Stimulated activated CD8-positive, alpha-beta memory T cell treated with anti-CD3 and anti-CD28 coated beads, Interleukin-4, amount 100 ng/mL, for 1 hour (primary cell): ENCODE results near the gene ISCU.
A peak's percentile ranks its signal among the peaks of the same experiment; 100 is the strongest.

Experiments
- DNase-seq, 2 donors: peaks; one replicate each; pipeline ENCODE4 v3.0.0-alpha.2; 2020; ENCODE audit warnings: low read depth in 2 of 2, low spot score in 1 of 2

Gene ISCU

DNA sequence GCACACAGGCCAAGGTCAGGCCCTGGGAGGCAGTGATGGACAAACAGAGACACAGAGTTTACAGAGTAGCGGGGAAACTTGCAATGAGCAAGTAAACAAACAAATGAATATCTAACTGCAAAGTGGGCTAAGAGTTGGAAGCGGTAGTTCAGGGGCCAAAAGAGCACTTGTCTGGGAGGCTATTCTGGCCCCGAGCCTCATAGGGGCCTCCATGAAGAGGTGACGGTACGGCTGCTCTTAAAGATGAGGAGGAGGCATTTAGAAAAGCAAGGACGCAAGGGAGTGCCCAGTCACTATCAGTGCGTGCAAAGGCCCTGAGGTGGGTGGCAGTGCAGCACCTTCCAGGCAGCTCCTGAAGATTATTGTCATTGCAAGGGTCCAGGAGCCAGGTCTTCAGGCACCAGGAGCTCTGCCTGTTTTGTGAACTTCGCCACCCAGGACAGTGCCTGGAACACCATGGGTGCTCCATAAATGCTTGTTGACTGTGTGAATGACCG, 39.9 kb downstream of the ISCU start:
- no peak for DNase-seq

DNA sequence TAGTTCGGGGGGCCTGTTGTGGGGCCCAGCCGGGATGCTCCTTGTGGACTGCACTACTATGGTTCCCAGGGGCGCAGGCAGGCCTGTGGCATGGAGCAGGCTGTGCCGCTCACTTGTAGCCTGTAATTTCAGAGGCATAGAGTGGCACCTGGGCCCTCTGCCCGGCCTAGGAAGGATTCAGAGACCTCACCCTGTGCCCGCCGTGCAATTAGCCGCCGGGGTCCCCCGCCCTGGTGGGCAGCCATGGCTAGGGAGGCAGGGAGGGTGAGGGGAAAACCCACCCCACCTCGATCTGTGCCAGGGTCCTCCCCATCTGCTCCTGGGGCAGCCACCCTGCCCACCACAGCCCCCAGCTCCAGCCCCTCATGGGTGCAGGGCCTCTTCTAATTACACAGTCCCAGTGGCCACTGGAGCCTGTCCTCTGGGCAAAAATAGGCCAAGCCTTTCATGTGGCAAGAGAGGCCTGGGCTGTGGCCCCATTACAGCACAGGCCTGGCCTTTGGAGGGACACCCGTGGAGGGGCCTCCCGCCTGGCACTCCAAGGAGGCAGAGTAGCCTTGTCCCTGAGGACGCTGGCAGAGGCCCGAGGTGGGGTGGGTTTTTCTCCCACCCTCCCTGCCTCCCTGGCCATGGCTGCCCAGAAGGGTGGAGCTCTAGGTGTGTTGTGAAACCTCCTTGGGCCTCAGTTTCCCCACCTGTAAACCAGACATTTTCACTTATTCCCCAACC, 40.7 kb downstream of the ISCU start:
- DNase-seq: no peak

DNA sequence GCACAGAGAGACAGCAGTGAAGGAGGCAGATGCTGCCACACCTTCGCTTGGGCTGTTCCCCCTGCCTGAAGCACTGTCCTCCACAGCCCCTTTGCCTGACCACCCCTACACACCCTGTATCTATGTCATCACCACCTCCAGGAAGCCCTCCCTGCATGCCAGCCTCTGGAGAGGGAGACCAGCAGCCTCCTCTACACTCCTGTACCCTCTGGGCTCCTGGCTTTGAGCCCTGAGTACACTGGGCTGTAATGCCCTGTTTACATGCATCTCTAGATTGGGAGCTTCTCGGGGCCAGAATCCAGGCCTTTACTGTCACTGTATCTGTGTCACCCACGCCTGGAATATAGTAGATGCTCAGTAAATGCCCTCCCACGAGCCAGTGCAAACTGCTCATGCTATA, 41.3 kb downstream of the ISCU start:
- DNase-seq: no peak

DNA sequence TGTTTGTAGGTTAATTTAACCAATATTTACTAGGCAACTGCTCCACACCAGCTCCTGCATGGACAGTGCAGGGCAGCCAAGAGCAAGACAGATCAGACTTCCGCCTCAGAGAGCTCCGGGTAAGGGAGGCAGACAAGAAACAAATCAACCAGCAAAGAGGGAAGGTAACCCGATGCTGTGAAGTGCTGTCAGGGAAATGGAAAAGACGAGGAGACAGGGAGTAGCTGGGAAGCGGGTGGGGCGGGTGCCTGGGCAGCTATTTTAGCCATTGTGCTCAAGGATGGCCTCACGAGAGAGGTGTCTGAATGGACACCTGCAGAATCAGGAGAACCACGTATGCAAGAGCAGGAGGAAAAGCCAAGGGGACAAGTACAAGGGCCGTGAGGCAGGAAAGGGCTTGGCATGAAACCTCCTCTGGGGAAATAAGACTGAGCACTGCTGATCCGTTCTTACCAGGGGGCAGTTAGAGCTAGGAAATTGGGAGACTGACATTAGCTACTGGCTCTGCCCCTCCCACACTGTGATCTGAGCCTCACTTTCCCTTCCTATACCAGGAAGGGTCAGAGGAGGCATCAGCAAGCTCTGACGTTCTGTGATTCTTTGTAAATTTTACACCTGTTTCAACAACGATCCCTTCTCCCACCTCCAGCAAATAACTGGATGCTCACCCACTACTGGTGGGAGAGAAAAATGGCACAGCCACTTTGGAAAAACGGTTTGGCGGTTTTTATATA, 42.0 kb downstream of the ISCU start:
- DNase-seq: no peak

DNA sequence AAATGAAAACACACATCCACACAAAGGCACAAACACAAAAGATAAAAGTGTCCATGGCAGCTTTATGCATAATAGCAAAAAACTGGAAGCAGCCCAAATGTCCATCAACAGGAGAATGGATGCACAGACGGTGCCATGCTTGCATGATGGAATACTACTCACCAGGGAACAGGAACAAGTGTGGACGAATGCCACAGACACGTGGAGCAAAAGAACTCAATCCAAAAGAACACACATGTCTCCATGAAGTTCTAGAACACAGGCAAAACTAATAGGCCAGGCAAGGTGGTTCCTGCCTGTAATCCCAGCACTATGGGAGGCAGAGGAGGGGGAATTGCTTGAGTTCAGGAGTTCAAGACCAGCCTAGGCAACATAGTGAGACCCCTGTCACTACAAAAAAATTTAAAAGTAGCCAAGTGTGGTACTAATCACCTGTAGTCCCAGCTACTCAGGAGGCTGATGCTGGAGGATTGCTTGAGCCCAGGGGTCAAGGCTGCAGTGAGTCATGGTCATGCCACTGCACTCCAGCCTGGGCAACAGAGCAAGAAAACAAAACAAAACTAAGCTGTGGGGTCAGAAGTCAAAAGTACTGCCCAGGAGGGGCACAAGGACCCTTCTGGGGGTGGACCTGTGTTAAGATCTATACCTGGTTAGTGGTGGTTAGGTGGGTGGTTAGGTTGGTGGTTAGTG, 42.7 kb downstream of the ISCU start:
- DNase-seq: no peak

DNA sequence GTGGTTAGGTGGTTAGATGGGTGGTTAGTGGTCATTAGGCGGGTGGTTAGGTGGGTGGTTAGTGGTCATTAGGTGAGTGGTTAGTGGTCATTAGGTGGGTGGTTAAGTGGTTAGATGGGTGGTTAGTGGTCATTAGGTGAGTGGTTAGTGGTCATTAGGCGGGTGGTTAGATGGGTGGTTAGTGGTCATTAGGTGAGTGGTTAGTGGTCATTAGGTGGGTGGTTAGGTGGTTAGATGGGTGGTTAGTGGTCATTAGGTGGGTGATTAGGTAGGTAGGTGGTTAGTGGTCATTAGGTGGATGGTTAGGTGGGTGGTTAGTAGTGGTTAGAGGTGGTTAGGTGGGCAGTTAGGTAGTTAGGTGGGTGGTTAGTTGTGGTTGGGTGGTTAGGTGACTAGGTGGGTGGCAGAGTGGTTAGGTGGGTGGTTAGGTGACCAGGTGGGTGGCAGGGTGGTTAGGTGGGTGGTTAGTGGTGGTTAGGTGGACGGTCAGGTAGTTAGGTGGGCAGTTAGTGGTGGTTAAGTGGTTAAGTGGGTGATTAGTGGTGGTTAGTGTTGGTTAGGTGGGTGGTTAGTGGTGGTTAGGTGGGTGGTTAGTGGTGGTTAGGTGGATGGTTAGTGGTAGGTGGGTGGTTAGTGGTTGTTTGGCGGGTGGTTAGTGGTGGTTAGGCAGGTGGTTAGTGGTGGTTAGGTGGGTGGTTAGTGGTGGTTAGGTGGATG, 43.5 kb downstream of the ISCU start:
- DNase-seq: no peak

DNA sequence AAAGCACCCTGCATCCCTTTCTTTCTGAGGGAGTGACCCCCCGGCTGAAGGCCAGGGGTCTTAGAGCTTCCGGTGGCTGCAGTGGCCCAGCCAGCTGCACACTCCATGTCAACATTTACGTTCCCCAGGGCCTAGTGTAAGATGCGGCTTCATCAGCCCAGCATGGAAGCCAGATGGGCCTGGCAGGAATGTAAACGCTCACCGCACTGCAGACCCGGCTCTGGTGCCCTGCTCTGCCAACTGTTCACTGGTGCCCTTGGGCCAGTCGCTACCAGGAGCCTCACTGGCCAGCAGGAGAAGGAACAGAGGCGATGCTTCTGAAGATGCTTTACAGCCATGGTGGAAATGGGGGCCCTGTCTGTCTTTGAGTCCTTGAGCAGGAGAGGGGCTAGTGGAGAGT, 44.1 kb downstream of the ISCU start:
- DNase-seq: no peak

DNA sequence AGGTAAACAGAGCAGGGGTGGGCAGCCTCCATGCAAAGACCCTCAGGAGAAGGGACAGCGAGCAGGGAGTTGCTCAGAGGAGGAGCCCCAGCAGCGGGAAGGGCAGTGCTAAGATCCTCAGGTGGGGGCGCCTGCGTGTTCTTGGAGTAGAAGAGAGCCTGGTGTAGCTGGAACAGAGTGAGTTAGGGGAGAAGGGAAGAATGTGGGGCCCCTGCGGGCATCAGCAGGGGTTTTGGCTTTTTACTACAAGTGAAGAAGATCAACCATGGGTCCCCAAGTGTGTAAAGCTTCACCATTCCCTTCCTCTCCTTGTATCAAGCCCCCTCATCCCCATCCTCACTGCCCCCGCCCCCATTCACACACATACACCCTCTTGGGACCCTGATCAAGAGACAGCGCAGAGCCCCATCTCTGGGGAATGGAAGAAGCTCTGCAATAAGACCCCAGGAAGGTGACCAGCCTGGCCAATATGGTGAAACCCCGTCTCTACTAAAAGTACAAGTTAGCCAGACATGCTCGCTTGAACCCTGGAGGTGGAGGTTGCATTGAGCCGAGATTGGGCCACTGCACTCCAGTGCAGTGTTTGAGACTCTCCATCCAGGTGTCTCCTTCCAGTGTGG, 45.7 kb downstream of the ISCU start:
- no peak for DNase-seq

DNA sequence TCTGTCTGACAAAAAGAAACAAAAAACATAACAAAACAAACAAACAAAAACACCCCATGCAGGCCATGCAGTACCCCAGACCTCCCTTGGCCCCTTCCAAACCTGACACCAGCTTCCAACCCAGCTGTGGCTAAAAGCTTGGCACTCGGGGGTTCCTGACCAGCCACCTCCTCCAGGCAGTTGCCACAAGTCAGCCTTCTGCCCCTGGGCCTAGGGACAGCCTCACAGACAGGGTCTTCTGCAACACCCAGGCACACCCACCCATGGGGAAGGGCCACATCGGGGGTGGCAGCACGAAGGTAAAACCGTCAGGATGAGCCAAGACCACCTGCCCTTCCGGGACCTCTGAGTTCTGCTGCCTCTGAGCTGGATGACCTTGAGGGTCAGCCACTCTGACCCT, 46.2 kb downstream of the ISCU start:
- no peak for DNase-seq

DNA sequence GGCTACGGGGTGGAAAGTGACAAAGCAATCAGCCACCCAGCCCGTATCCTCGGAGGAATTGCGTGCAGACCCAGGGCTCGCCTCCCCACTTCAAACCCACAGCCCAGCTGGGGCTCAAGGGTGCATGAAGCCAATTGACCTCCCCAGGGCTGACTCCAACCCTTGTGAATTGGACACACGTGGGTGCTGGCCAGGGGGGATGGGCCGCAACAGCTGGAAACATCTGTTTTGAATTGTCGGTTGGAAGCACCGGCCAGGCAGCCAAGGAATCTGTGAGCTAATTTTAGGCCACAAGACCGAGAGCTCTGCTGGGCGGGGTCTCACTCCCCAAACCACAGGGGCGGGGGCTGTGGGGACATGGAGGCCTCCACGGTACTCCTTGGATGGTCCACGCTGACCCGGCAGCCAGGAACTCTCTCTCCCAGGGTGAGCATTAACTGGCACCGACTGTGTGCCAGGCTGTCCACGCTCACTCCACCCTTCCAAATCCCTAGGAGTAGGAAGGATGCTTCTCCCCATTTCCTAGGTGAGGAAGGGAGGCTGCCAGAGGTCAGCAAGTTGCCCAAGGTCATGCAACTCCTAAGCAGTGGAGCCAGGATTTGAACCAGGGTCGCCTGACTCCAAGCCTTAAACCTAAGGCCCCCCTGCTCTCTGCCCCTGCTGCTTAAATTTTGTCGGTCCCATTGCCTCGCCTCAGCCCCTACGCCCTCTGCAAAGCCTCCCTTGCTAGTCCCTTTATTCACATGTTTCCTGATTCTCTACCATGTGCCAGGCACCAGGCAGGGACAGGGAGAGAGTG, 47.3 kb downstream of the ISCU start:
- DNase-seq: no peak

DNA sequence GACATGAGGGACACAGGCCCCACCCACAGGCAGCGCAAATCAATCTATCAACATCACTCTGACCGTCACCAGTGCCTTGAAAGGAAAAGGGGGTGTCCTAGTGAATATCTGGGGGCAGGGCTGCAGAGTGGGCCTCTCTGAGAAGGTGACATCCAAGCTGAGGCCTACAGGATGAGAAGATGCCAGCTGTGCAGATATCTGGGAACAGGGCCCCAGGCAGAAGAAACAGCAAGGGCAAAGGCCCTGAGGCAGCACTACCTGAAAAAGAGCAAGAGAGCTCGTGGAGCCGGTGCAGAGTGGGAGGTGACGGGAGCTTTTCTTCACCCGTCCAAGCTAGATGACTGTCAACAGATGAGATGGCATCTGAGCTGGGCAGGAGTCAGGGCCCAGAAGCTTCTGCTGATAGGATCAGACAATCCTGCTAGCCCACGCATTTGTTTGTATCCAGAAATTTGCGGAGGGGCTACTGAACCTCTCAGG, 48.0 kb downstream of the ISCU start:
- no peak for DNase-seq

DNA sequence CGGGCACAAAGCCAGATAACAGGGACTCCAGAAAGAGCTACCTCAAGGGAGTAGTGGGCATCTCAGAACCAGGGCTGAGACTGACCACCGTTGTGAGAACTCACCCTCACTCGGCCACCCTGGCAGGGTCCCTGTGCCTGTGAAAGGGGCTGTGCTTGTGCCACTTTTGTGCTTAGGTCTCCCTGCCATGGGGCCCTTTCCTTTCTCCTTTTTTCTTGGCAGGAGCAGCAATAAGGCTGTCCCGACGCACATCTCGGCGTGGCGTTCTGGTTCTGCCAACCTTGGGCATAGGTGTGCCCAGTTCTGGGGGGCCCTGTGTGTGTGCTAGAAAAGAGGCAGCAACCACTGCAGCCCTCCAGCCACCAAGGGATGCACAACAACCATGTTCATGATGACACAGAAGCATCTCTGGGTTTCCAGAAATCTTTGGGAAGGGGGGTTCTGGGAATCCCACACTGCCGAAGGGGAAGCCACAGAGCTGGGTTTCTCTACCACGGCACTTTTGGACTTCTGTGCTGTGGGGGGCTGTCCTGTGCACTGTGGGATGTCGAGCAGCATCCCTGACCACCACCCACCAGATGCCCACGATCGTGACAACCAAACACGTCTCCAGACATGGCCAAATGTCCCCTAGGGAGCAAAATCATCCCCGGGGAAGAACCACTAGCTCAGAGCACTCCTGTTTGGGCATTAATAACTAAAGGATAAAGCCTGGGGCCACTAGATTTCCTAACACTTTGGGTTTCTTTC, 48.6 kb downstream of the ISCU start:
- no peak for DNase-seq

DNA sequence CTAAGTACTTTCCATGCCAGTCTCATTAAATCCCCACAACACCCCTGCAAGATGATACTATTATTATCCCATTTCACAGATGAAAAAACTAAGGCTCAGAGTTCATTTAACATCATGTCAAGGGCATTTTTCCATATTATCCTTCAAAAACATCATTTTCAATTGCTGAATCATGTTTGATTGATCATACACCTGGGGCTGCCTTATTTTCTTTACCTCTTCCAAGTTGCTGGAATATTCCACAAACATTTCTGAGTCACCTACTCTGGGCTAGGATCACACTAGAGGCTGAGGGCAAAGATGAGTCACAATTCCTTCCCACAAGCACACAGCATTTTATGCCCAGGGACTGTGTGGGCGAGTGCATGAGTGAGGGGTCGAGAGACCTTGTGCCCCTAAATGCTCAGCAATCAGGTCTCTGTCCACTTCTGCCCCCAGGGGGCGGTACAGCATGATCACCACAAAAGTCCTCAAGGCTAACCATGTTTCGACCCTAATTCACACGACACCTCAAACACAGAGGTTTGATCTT, 49.6 kb downstream of the ISCU start:
- peak in 1 of 2 donors; percentile 27 for DNase-seq

DNA sequence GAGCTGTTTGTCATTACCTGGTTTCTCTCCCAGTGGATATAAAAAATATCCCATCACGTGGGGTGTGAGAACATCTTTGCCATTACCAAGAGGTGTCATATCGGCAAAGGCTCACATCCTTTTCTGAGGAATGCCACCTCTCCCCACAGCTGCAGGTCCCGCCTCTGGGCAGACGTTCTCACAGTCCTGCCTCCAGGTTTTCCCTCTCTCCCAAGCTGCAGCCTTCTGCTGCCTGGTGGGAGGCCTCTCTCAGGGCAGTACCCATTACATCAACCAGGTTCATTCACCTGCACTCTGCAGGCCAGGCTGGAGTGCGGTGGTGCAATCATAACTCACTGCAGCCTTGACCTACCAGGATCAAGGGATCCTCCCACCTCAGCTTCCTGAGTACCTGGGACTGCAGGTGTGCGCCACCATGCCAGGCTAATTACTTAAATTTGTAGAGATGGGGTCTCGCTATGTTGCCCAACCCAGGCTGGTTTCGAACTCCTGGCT, 50.4 kb downstream of the ISCU start:
- no peak for DNase-seq

DNA sequence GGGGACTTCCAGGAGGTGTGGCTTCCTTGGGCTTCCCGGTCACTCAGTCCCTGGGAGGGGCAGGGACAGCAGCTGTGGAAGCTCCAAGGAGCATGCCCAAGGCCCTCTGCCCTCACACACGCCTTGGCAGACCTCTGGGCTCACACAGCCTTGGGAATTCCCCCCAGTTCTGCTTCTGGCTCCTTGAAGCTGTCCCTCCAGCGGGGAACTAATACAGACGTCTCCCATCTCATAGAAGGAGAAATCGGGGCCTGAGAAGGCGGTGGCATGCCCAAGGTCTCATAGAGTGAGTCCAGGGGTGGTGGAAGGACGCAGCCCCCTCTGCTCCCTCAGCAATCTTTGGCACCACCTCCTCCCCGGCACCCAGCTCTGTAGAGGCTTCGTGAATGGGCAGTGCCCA, 51.2 kb downstream of the ISCU start:
- no peak for DNase-seq

DNA sequence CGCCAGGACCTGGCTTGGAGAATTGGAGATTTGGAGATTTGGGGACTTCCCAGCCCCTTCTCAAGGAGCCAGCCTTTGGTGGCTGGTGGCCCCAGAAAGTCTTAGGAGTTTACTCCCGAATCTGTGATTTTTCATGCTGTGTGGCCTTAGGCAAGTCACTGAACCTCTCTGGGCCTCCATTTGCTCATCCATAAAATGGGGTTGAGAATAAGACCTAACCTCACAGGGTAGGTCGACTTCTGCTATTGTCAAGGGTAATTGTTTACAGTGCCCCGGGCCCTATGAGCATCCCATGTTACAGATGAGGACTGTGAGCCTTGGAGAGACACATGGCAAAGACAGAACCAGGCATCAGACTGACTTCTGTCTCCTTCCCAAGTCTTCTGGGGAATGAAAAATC, 51.6 kb downstream of the ISCU start:
- DNase-seq: no peak

DNA sequence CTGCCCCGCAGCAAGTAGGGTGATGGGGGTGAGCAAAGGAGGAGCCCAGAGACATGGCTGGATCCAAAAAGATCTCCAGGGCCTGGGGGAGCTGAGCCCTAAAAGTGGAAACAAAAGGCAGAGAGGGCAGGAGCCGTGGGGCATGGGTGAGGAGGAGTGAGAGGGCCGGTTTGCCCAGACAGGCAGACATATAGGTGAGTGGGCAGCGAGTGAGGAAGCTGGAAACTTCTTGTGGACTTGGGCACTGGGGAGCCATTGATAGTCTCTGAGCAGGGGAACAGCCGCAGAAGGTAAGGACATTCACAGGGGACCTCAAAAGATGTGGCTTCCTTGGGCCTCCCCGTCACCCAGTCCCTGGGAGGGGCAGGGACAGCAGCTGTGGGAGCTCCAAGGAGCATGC, 52.2 kb downstream of the ISCU start:
- no peak for DNase-seq

DNA sequence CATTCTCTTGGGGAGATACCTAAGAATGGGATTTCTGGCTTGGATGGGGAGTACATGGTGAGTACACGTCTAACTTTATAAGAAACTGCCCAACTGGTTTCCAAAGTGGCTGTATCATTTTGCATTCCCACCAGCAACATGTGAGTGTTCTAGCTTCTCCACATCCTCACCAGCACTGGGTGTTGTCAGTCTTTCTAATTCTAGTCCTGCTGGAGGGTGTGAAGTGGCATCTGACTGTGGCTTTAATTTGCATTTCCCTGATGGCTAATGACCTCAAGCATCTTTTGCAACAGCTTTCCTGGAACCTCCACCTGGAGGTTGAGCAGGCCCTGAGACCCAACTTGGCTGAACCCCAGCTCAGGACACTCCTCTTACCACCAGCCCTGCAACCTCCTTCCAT, 53.5 kb downstream of the ISCU start:
- DNase-seq: no peak

DNA sequence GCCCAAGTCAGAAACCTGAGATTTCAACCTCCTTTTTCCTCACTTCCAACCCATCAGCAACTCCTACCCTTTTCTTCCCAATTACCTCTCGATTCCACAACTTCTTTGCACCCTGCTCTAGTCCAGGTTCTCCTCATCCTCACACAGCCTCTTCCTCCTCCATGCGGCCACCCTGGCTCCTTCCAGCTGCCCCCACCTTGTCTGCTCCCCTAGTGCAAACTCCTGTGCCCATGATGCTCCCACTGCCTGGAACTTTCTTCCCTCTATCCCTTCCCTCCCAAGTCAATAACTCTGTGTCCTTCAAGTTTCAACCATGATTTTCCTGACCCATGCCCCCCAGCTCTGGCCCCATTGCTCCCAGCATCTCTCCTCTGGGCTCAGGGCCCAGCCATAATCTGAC, 54.0 kb downstream of the ISCU start:
- DNase-seq: no peak
